GM23248 (cell line): ENCODE results near the gene TLX3.

Source experiments
- EZH2 ChIP-seq: fragments of 200-600 bp; sonication (generic); IDR thresholded peaks from 2 replicates; pipeline ENCODE4 v1.6.1; 2018; ENCODE audit warnings: antibody characterized with exemption, mild to moderate bottlenecking; ENCODE audit not compliant: insufficient read depth, poor library complexity, severe bottlenecking
- EZH2phosphoT487 ChIP-seq: fragments of 200-600 bp; sonication (generic); IDR thresholded peaks from 2 replicates; pipeline ENCODE4 v1.6.1; 2018; ENCODE audit warnings: antibody characterized with exemption, moderate library complexity, mild to moderate bottlenecking, low read depth; ENCODE audit not compliant: insufficient read depth

DNA sequence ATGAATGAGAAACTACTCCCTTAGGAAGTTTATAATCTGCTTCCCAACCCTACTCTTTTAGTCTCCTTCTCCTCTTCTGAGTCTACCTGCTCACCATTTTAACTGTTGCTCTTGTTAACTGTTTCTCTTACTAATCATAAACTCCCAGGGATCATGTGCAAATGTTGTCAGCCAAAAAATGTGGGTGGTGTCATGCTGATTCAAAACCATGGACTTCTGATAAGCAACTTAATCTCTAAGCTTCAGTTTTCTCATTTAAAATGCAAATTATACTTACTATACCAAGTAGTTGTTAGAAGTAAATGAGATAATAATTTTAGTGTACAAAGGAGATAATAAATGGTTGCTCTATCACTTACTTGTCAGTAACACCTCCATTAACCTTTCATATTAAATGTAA is 45.9 kb upstream of the TLX3 start:
- TF ChIP-seq EZH2 (no peak), EZH2phosphoT487 (no peak)
